HG03432 (cell line): ENCODE data around the gene NELFA.
"Not testable (repeated sequence)": the region's sequence is repeated elsewhere in the genome, so short reads cannot be mapped to it uniquely, and the experiment has no call there.

Experiments
- ATAC-seq: cut with Tn5 transposase; IDR thresholded peaks from one replicate; pipeline ENCODE4 v1.9.1; 2021; ENCODE audit warnings: mild to moderate bottlenecking, moderate library complexity; ENCODE audit not compliant: unreplicated experiment

NELFA gene

DNA sequence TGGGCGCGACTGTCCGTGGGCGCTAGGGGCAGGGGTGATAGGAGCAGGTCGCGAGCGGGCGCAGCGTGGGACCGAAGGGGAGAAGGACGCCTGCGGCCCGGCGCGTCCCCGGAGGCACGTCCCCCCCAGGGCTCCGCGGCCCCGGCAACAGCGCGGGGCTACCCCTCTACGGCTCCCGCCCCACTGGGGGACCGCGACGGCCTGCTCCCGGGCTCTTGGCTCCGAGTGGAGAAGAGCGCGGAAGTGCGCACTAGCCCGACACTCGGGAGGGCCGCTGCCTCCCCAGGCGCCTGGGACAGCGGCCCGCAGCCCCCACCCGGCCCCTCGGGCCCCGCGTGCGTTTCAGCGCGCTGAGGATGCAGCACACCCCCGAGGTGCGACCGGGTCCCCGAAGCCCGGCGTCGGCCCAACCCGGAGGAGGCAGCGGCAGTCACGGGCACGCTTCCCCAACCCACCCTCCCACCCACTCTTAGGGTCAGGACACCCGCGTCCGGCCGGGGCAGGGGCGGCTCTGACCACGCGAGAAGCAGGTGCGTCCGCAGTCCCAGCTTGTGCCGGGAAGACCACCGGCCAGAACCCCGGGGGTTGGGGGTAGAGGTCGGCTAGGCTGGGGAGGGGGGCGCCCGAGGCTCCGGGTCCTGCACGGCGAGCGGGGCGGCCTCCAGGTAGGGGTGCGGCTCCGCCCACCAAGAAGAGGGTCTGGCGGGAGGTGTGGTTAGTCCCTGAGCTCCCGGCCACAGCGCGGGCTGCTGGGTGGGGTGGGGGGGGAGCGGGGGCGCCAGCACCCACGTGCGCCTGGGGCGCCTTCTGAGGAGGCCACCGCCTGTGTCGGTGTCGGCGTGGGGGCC lies 31.8 kb upstream of the NELFA start:
- no peak for ATAC-seq

- no peak for ATAC-seq
Observed at GRCh38 chr4:2036866-2037265, 28.1 kb upstream of the NELFA start.

GRCh38 chr4:2036327-2036726 lies 27.6 kb upstream of the NELFA start:
- ATAC-seq, result no peak

- ATAC-seq, result not testable (repeated sequence)
Observed at GRCh38 chr4:2031161-2031560, 22.4 kb upstream of the NELFA start.

- not testable (repeated sequence) for ATAC-seq
Observed at GRCh38 chr4:2027120-2027519, 18.3 kb upstream of the NELFA start.

GRCh38 chr4:2025817-2026216 lies 17.0 kb upstream of the NELFA start:
- no peak for ATAC-seq

DNA sequence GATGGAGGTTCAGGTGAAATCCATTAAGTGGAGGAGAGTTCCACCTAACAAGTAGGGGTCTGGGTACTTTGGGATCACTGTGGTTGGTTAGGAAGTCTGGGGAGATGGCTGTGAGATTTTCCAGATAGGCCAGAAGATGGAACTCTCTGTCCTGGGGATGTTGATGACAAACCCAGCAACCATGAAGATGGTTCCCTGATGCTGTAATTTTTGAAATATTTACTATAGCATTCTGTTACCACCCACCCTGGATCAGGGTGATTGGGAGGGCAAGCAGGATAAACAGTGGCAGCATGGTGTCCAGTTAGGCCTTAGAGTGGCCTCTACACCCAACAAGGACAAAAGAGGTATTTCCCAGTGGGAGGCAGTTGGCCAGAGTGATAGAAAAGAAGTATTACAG lies 15.9 kb upstream of the NELFA start:
- ATAC-seq, result no peak

- ATAC-seq, result not testable (repeated sequence)
Observed at GRCh38 chr4:2021358-2022018, 12.7 kb upstream of the NELFA start.

GRCh38 chr4:2015008-2015407 lies 6.2 kb upstream of the NELFA start:
- ATAC-seq, result no peak

GRCh38 chr4:2011583-2011982 lies 2.8 kb upstream of the NELFA start:
- ATAC-seq, result no peak

GRCh38 chr4:2009651-2010233 lies 968 bp upstream of the NELFA start:
- no peak for ATAC-seq

- no peak for ATAC-seq
Observed at GRCh38 chr4:2008671-2008920, 178 bp downstream of the NELFA start.

- no peak for ATAC-seq
Observed at GRCh38 chr4:2007804-2008670, 737 bp downstream of the NELFA start.

DNA sequence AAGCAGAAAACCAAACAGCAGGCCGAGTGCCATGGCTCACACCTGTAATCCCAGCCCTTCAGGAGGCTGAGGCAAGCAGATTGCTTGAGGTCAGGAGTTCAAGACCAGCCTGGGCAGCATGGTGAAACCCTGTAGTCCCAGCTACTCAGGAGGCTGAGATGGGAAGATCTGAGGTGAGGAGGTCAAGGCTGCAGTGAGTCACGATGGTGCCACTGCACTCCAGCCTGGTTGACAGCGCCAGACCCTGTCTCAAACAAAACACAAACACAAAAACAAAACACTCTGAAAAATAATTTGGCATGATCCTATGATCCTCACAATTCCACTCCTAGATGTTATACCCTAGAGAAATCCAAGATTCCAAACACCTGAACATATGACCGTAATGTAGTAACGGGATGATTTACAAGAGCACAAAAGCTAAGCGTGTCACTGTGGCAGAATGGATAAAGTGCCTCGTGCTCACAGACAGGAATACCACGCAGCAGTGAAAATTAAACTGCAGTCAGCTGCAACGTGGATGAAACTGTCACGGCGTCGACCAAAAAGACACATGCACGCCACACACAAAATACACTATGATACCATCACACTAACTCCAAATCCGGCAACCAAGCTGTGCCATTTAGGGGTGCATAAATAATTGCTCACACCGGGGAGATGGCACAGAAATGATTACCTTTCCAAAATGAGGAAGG lies 1.7 kb downstream of the NELFA start:
- no peak for ATAC-seq

GRCh38 chr4:2006367-2006766 lies 2.4 kb downstream of the NELFA start:
- no peak for ATAC-seq

- not testable (repeated sequence) for ATAC-seq
Observed at GRCh38 chr4:2003361-2003760, 5.4 kb downstream of the NELFA start.

DNA sequence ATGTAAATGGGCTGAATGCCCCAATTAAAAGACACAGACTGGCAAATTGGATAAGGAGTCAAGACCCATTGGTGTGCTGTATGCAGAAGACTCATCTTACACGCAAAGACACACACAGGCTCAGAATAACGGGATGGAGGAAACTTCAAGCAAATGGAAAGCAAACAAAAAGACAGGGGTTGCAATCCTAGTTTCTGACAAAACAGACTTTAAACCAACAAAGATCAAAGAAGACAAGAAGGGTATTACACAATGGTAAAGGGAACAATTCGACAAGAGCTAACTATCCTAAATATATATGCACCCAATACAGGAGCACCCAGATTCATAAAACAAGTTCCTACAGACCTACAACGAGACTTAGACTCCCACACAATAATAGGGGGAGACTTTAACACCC lies 9.5 kb downstream of the NELFA start:
- ATAC-seq, result not testable (repeated sequence)

DNA sequence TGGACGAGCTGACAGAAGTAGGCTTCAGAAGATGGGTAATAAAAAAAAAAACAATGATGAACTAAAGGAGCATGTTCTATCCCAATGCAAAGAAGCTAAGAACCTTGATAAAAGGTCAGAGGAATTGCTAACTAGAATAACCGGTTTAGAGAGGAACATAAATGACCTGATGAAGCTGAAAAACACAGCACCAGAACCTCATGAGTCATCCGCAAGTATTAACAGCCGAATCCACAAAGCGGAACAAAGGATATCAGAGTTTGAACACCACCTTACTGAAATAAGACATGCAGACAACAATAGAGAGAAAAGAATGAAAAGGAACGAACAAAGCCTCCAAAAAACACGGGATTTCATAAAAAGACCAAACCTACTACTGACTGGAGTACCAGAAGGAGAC lies 10.5 kb downstream of the NELFA start:
- ATAC-seq, result no peak

DNA sequence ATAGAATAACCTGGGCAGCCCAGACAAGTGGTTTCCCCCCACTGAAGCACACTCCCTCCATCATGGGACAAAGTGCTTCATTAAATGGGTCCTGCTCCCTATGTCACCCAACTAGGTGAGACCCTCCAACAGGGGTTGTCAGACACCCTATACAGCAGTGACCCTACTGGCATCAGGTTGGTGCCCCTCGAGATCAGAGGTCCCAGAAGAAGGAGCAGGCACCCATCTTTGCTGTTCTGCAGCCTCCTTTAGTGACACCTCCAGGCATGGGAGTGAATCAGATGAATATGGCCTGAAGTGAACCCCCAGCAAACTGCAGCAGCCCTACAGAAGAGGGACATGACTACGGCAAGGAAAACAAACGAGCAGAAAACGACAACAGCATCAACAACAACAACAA lies 11.1 kb downstream of the NELFA start:
- ATAC-seq, result no peak

DNA sequence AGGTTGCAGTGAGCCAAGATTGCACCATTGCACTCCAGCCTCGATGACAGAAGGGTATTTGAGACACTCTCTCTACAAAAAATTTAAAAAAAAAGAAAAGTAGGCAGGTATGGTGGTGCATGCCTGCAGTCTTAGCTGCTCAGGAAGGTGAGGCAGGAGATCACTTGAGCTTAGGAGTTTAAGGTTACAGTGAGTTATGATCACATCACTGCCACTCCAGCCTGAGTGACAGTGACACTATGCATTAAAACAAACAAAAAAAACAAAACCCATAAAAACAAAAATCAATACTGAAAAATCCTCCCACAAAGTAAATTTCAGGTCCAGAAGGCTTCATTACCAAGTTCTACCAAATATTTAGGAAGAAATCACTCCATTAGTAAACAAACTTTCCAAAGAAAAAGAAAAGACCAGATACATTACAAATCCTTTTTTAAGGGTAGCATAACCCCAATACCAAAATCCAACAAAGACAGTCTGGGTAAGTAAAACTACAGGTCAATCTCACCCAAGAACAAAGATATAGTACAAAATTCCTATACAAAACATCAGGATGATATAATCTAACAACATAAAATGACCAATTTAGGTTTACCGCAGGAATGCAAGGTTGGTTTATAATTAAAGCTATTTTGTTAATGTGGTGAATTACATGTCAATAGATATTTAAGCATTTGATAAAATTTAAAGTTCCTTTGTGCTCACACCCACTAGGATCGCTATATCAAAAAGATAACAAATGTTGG lies 11.7 kb downstream of the NELFA start:
- ATAC-seq, result no peak
